Stimulated activated naive CD8-positive, alpha-beta T cell treated with anti-CD3 and anti-CD28 coated beads, Interleukin-15, Interleukin-2, amounts not matched to agents 100 ng/mL and 50 ng/mL, for 24 hours (primary cell): ENCODE results near the gene ACTN2.
A peak's percentile ranks its signal among the peaks of the same experiment; 100 is the strongest.

ENCODE experiments used
- H3K27ac Mint-ChIP-seq: one replicate; pipeline ENCODE4 v1.8.0; 2021; ENCODE audit warnings: mild to moderate bottlenecking, mixed read lengths
- H3K27me3 Mint-ChIP-seq: one replicate; pipeline ENCODE4 v1.8.0; 2021; ENCODE audit warnings: mixed read lengths
- H3K36me3 Mint-ChIP-seq: one replicate; pipeline ENCODE4 v1.8.0; 2021; ENCODE audit warnings: low read depth, mixed read lengths
- H3K4me1 Mint-ChIP-seq: one replicate; pipeline ENCODE4 v1.8.0; 2021; ENCODE audit warnings: low read depth, mixed read lengths
- H3K4me3 Mint-ChIP-seq: one replicate; pipeline ENCODE4 v1.8.0; 2021; ENCODE audit warnings: mild to moderate bottlenecking, mixed read lengths
- H3K9me3 Mint-ChIP-seq: one replicate; pipeline ENCODE4 v1.8.0; 2021; ENCODE audit warnings: mixed read lengths

Gene ACTN2

DNA sequence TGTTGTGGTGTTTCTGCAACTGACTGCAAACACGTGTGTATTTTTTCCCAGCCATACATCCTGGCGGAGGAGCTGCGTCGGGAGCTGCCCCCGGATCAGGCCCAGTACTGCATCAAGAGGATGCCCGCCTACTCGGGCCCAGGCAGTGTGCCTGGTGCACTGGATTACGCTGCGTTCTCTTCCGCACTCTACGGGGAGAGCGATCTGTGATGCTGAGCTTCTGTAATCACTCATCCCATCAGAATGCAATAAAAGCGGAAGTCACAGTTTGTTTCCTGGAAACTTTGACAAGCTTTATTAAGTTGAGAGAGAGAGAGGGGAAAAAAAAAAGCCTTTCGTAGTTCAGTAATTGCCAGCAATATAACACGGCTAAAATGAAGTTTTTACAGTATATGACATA, 76.1 kb downstream of the ACTN2 start:
- Mint-ChIP-seq H3K27ac (no peak overlapping the region), H3K4me3 (no peak overlapping the region), H3K4me1 (no peaks in the 10 kb centered on the region), H3K9me3 (no peaks in the 10 kb centered on the region), H3K36me3 (no peaks in the 10 kb centered on the region), H3K27me3 (peaks cover 10% of the 10 kb centered on the region)

DNA sequence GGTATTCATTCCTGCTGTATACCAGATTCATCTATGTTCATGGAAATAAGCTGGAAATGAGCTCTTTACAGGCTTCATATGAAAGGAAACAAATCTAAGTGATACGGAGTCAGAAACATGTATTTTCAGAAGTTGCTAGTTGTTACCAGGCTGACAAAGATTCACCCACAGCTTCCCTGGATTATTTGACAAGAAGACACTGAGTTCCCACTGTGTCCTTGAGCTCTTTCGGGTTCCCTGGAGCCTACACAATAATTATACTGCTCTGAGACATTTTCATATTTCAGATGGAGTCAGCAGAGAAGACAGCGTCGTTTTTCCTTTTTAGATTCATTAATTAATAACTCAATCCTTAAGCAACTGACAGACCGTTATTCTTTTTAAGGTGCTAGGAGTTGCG, 79.5 kb downstream of the ACTN2 start:
- Mint-ChIP-seq H3K4me1 (no peaks in the 10 kb centered on the region), H3K36me3 (no peaks in the 10 kb centered on the region), H3K27ac (no peak overlapping the region), H3K4me3 (no peak overlapping the region), H3K27me3 (peaks cover 24% of the 10 kb centered on the region), H3K9me3 (no peaks in the 10 kb centered on the region)

DNA sequence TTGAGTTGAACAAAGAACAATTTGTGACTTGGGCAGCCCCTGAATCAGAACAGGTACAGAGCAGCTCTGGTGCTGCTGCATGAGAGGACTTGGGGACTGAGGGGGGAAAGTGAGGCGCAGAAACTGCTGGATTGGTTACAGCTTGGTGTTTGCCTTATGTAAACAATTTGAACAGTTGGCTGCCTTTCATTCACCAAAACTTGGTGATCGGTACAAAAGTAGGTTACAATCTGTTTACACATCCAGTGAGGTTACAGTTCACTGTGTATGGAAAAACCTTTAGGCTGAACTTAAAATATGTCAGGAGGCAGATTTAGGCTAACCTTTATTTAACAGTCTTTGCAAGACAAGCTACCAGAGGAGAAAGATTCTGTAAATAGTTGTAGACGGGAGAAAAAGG, 80.2 kb downstream of the ACTN2 start:
- Mint-ChIP-seq H3K4me3 (no peak overlapping the region), H3K4me1 (no peaks in the 10 kb centered on the region), H3K9me3 (no peaks in the 10 kb centered on the region), H3K36me3 (no peaks in the 10 kb centered on the region), H3K27me3 (peaks cover 24% of the 10 kb centered on the region), H3K27ac (no peak overlapping the region)

DNA sequence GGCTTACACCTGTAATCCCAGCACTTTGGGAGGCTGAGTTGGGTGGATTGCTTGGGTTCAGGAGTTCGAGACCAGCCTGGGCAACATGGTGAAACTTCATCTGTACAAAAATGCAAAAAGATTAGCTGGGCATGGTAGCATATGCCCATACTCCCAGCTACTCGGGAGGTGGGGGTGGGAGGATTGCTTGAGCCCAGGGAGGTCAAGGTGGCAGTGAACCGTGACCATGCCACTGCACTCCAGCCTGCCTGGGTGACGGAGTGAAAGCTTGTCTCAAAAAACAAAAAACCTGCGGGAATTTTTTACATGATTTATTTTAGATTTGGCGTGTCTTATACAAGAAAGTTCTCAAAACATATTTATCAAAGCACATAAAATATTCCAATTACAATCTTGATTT, 81.0 kb downstream of the ACTN2 start:
- no peaks in the 10 kb centered on the region for H3K9me3 Mint-ChIP-seq
- no peaks in the 10 kb centered on the region for H3K4me1 Mint-ChIP-seq
- H3K27ac Mint-ChIP-seq: no peak overlapping the region
- no peaks in the 10 kb centered on the region for H3K36me3 Mint-ChIP-seq
- H3K4me3 Mint-ChIP-seq: no peak overlapping the region
- peaks cover 24% of the 10 kb centered on the region for H3K27me3 Mint-ChIP-seq

DNA sequence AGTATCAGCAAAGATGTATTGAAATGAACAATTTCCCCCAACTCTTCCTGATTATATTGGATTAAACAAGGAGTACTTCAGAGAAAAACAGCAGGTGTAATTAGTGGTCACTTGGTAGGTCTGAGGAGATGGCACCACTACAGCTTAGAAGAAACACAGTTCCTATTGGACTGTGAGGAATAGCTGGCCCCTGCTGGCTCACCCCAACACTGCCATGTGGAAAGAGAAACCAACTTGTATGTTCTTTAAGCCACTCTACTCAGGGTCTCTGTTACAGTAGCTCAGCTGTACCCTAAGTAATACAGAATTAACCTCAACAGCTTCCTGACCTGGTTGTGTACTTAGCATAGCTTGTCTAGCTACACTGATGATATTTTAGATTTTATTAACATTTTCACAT, 82.3 kb downstream of the ACTN2 start:
- H3K4me1 Mint-ChIP-seq: no peaks in the 10 kb centered on the region
- H3K36me3 Mint-ChIP-seq: no peaks in the 10 kb centered on the region
- peaks cover 24% of the 10 kb centered on the region for H3K27me3 Mint-ChIP-seq
- no peak overlapping the region for H3K27ac Mint-ChIP-seq
- no peak overlapping the region for H3K4me3 Mint-ChIP-seq
- H3K9me3 Mint-ChIP-seq: no peaks in the 10 kb centered on the region

DNA sequence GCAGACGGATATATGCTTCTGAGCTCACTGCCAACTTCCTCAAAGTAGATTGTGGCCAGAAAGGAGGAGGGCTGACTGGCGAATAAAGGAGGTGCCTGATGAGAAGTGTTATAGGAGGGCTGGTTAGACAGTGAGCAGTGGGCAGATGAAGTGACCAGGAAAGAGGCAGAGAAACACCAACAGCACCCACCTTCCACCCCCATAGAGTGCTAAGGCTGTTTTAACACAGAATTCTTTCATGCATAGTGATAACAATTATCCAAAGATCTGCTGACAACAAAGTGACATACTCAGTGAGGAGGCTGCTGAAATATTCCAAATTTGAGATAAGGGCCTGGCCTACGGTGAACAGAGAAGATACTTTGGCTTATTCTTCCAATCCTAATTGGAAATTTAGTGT, 87.6 kb downstream of the ACTN2 start:
- Mint-ChIP-seq H3K27me3 (peaks cover 31% of the 10 kb centered on the region), H3K4me1 (no peaks in the 10 kb centered on the region), H3K36me3 (peaks cover under 1% of the 10 kb centered on the region)

DNA sequence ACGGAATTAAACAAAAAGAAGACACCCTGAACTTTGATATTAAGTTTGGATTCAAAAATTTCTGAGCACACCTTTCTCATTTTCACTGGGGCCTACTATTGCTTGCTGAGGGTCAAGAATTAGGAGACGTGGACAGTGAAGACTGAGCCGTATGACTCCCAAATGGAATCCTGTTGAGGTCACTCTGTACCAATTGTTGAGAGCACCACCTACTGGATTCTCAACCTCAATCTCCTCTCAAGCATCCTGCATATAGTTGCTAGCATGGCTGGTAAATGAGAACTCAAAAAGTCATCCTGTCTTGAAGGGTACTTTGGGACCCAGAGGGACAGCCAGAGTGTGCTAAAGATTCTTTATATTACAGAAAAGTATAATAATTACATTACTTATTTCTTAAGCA, 88.6 kb downstream of the ACTN2 start:
- Mint-ChIP-seq H3K4me1 (no peaks in the 10 kb centered on the region), H3K9me3 (peaks cover 21% of the 10 kb centered on the region), H3K36me3 (peaks cover 6% of the 10 kb centered on the region), H3K27me3 (peaks cover 32% of the 10 kb centered on the region), H3K27ac (no peak overlapping the region), H3K4me3 (no peak overlapping the region)

More for the DNA sequence above, 87.6 kb downstream of the ACTN2 start:
- Mint-ChIP-seq H3K9me3 (peaks cover 15% of the 10 kb centered on the region), H3K4me3 (no peak overlapping the region), H3K27ac (no peak overlapping the region)

DNA sequence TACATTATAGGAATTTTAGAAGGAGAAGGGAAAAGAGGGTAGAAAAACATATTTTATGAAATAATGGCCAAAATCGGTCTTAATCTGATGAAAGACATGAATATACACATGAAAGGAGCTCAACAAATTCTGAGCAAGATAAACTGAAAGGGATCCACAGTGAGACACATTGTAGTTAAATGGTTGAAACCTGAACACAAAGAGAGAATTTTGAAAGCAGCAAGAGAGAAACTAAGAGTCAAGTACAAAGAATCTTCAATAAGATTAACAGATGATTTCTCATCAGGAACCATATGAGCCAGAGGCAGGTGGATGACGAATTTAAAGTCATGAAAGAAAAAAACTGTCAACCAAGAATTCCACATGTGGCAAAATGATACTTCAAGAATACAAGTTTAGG, 93.0 kb downstream of the ACTN2 start:
- peaks cover 32% of the 10 kb centered on the region for H3K27me3 Mint-ChIP-seq
- H3K36me3 Mint-ChIP-seq: peaks cover 6% of the 10 kb centered on the region

DNA sequence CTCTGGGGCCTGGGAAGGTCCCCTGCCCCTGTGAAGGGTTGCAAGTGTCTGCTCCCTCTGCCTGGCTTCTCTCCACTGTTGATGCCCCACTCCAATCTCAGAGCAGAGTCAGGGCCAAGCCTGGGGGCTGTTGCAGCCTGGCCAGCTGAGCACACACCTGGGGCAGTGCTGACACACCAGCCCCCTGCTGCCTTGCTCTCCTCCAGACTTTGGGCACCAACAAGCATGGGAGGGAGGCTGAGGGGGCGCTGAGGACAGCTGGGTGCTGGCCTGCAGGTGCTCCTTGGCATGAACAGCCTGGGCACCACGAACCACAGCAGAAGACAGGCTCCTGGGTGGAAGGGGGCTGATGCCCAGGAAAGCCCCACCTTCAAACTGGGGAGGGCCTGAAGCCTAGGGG, 99.2 kb downstream of the ACTN2 start:
- H3K27me3 Mint-ChIP-seq: peaks cover 8% of the 10 kb centered on the region

More for the DNA sequence above, 93.0 kb downstream of the ACTN2 start:
- Mint-ChIP-seq H3K9me3 (peaks cover 21% of the 10 kb centered on the region), H3K27ac (no peak overlapping the region), H3K4me1 (no peaks in the 10 kb centered on the region), H3K4me3 (no peak overlapping the region)

DNA sequence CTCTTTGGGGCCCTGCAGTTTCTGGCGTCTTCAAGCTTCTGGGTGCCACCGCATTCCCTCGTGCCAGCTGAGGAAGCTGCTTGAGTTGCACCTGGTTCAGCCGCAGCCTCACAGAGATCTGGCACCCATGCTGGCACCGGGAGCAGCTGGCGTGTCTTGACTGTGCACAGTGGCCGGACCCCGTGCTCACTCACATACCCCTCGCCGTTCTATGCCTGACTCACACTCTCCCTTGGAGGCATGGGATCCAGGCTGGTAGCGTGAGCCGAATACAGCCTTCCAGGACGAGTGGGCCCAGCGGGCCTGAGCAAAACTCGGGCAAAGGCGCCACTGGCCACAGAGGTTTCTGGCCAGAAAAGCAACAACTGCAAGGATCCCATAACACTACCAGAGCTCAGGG, 100.2 kb downstream of the ACTN2 start:
- H3K36me3 Mint-ChIP-seq: no peaks in the 10 kb centered on the region
- H3K4me3 Mint-ChIP-seq: no peak overlapping the region
- peaks cover 6% of the 10 kb centered on the region for H3K27me3 Mint-ChIP-seq
- no peak overlapping the region for H3K27ac Mint-ChIP-seq
- no peaks in the 10 kb centered on the region for H3K4me1 Mint-ChIP-seq
- H3K9me3 Mint-ChIP-seq: no peaks in the 10 kb centered on the region

More for the DNA sequence above, 99.2 kb downstream of the ACTN2 start:
- Mint-ChIP-seq H3K27ac (no peak overlapping the region), H3K4me3 (no peak overlapping the region), H3K9me3 (no peaks in the 10 kb centered on the region), H3K36me3 (no peaks in the 10 kb centered on the region), H3K4me1 (no peaks in the 10 kb centered on the region)

DNA sequence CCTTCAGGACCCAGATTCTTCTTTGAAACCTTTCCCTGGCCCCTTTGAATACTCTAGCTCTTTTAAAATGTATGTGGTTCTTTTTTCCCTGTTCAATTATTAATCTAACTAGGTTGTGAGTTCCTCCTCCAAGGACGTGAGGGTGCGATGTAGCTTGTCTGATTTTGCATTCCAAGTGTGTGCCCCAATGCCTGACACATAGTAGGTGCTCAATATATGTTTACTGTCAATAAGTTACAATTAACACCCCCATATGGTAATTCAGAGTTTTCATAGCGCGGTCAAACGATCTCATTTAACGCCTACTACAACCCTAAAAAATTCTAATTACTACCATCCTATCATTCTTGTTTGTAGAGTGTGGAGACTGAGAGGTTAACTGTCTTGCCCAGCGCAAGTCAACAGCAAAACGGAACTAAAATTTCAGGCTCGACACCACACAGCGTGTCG, 108.3 kb downstream of the ACTN2 start:
- Mint-ChIP-seq H3K27me3 (peaks cover 6% of the 10 kb centered on the region), H3K4me3 (peak overlapping the region; percentile 98), H3K36me3 (peaks cover 1% of the 10 kb centered on the region), H3K4me1 (peaks cover 44% of the 10 kb centered on the region), H3K9me3 (no peaks in the 10 kb centered on the region), H3K27ac (peak overlapping the region; percentile 98)

DNA sequence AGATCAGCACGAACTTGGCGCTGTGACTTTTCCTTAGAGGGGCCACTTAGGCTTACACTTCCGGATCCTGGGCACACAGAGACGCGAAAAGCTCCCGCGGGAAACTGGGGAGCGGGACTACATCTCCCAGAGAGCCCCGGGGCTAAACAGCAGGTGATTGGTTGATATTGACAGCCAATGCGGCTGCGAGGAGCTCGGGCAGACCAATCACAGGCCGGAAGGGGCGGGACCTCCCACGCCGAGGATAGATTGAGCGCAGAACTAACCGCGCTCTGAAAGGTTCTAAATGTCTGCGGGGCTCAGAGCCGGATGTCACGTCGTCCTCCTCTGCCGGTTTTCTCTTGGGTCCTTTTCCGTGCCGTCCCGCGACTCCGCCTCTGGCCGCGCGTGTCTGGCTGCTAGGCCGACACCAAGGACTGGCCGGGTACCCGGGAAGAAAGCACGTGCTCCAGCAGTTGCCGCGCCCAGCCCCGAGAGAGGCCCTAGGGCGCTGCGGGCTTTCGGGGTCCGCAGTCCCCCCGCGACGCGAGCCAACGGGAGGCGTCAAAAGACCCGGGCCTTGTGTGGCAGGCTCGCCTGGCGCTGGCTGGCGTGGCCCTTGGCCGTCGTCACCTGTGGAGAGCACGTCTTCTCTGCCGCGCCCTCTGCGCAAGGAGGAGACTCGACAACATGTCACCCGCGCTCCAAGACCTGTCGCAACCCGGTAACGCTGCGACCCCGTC, 108.9 kb downstream of the ACTN2 start, which contains the start of gene MTR:
Gene MTR (plus strand): TSS at position 258 of the 722 bp plus-strand sequence. CDS start 412 bp downstream, at position 670.
- peak within 1 kb of the TSS; percentile 98 for H3K4me3 Mint-ChIP-seq
- peaks cover 4% of the 10 kb centered on the region for H3K27me3 Mint-ChIP-seq
- peaks cover 5% of the 10 kb centered on the region for H3K36me3 Mint-ChIP-seq
- H3K4me1 Mint-ChIP-seq: peaks cover 50% of the 10 kb centered on the region
- H3K9me3 Mint-ChIP-seq: no peaks in the 10 kb centered on the region
- H3K27ac Mint-ChIP-seq: peak within 1 kb of the TSS; percentile 98

DNA sequence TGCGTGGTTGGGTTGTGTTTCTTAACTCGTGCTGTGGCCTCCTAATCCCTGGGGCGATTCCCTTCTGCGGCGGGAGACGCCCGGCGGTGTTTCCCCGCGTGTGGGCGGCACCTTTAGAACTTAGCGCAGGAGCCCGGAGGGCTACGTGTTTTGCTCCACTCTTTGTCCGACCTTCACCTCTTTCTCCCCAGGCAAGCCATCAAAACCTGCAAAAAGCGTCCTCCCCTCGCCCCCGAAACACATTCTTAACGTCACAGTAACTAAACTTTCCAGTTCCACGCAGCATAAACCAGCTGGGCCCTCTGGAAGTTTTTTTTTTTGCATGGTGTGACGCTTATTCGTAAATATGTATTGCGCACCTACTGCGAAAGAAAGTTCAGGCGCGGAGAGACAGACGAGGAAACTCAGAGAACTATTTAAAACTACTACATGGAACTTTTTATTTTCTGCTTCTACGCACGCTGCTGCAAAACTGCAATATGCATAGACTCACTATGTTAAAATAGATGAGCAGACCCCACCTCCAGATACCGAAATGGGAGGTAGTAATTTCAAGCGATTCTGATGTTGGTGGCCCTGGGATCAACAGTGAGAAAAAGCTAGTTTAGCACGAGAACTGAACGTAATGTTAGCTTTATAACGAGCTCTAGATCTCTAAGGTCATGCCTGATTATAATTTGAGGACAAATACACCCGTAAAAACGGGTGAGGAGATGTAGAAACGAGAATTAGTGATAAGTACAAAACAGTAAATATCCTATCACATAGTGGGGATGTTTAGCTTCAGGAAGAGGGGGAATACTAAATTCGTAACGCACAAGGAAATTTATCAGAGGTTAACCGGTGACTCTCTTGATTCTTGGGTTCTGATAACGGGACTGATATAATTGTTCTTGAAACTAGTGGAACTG, 109.7 kb downstream of the ACTN2 start:
- Mint-ChIP-seq H3K4me1 (peaks cover 57% of the 10 kb centered on the region), H3K27ac (peak overlapping the region; percentile 98), H3K4me3 (peak overlapping the region; percentile 98), H3K36me3 (peaks cover 7% of the 10 kb centered on the region), H3K27me3 (peaks cover 4% of the 10 kb centered on the region), H3K9me3 (no peaks in the 10 kb centered on the region)

DNA sequence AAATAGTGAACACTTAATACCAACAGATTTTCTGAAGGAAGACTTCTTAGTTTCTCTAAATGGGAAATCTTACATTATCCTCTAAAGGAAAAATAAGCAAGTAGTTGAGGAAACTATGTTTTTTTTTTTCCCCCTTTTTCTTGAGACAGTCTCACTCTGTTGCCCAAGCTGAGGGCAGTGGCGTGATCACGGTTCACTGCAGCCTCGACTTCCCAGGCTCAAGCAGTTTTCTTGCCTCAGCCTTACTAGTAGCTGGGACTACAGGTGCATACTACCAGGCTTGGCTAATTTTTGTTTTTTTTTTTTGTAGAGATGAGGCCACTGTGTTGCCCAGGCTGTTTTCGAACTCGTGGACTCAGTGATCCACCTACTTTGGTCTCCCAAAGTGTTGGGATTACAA, 112.7 kb downstream of the ACTN2 start:
- H3K4me3 Mint-ChIP-seq: no peak overlapping the region
- H3K27ac Mint-ChIP-seq: no peak overlapping the region
- peaks cover 4% of the 10 kb centered on the region for H3K27me3 Mint-ChIP-seq
- no peaks in the 10 kb centered on the region for H3K9me3 Mint-ChIP-seq
- H3K36me3 Mint-ChIP-seq: peaks cover 27% of the 10 kb centered on the region
- peaks cover 82% of the 10 kb centered on the region for H3K4me1 Mint-ChIP-seq

DNA sequence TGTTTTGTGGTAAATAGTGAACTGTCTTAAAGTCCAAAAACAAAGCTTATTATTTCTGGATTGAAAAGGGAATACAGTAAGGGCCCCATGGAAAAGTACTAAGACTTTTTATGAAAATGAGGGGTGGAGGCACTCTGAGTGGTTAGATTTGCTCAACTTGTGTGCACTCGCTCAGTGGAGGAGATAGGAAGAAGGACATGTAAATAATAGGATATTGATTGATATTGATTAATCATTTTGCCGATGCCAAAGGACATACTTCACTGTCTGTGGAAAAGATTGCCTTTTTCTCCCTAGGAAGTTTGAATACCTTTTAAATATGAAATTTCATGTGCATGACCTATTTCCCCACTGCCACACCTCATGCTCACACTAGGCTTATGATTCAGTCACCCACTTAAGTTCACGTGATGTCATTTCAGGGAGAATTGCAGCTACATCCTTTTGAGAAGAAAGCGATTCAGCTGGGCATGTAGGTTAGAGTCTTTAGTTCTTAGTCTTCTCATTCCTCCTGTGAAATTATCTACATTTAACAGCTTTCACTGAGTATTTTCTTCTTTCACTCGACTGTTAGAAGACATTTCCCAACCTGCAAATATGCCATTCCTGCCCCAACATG, 113.8 kb downstream of the ACTN2 start:
- Mint-ChIP-seq H3K4me3 (peak overlapping the region; percentile 43), H3K36me3 (peaks cover 33% of the 10 kb centered on the region), H3K27me3 (no peaks in the 10 kb centered on the region), H3K9me3 (no peaks in the 10 kb centered on the region), H3K4me1 (peaks cover 76% of the 10 kb centered on the region), H3K27ac (peak overlapping the region; percentile 86)
